Dermis microvascular lymphatic vessel endothelial cell (primary cell): Measurements from ENCODE around the gene PRDM16. TPM values are rescaled to one million over a fixed set of nuclear protein-coding genes. Genes with fewer than 3 reads are reported as not detected.

Source experiments
- DNase-seq, 2 donors: peaks; one replicate each; pipeline versions ENCODE4 v3.0.0 to v3.0.0-alpha.2; 2010; ENCODE audit warnings: low read depth in 2 of 2
- total RNA-seq: library from RNA; depleted of rRNA; stranded (reverse); fragments of >200 nt; gene quantifications from 2 replicates; pipeline ENCODE4 v1.2.1, GENCODE V29; 2014

The PRDM16 gene
- total RNA-seq, 1 donor from 2014 or later: not detected

DNA sequence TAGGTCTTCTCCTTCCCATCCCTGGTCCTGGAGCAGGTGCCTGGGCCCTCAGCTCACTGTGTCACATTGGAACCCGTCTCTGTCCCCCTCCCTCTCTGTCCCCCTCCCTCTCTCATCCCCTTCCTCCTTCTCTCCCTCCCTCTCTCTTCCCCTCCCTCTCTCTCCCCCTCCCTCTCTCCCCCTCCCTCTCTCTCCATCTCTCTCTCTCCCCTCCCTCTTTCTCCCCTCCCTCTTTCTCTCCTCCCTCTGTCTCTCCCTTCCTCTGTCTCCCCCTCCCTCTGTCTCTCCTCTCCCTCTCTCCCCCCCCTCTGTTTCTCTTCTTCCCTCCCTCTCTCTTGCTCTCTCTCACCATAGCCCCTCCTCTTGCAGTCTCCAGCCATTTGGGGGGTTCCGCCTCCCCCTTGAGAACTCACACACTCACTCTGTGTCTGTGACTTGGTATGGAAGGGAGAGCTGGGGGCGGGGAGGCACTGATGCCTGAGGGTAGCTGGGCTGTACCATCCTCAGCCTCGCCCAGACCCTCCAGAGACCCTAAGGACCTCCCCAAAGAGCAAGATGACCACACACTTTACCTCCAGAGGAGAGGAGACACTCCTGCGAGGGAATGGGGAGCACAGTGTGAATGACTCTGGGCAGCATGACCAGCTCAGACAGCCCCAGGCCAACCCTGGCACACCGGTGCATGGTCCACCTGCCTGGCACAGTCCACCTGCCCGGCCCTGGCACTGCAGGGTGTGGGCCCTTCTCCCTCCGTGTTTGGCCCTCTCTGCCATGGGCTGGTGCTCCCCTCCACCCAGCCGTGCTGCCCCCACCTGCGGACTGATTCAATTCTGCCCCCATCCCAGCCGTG, 282.7 kb downstream of the PRDM16 start:
- no peak for DNase-seq

DNA sequence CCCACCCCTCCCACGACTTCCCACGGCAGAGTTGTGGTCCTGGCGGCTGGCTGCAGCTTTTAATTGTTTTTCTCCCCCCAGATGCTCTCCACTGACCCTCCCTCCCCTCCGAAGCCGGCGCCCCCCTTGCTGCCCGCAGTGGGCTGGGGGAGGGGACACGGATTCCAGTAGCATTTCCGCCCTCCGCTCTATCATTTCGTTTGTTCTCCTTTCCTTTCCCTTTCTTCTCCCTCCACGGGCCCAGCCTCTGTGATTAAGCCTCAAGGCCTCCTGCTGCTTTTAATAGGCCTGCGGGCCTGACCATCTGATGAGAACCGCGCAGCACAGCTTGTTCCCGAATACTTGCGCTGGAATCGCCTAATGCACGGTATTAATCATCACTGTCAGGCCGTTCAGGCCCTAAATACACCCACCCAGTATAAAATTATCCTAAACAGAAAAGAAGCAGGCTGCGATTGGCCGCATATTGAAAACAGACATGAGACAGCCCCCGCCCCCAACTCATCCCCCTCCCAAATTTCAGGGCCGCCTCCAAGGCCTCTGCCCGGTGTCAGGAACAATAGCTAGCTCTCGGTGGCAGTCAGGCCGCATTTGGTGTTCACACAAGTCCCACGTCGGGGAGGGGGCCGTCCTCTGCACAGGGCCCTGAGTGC, 283.4 kb downstream of the PRDM16 start:
- DNase-seq: no peak

DNA sequence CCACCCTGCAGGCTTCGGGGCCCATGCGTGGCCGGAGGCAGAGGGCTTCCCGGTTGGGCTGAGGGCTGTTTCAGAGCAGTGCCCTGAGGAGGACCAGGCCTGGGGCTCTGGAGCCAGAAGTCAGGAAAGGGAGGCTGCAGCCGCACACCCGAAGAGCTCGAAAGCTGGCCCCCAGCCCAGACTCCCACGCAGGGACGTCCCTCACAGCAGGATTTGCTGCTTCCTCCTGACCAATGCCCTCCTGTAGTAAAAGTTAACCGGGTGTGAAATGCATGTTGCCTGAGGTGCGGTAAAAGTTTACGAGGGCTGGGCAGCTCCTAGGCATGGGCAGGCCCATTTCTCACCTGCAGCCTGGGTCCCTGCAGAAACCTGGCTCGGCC, 283.9 kb downstream of the PRDM16 start:
- no peak for DNase-seq

DNA sequence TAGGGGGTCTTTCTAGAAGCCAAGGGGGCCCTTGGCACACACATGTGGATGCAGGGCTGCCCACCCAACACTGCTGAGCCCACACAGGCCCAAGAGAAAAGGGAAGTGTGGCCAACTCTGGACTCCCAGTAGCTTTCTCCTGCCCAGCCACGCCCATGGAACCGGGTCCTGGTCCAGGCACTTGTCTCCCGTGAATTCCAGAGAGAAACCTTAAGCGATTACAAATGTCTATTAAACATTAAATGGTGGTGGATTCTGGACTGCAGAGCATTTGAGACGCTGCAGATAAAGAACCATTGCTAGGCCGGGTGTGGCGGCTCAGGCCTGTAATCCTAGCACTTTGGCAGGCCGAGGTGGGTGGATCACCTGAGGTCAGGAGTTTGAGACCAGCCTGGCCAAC, 284.9 kb downstream of the PRDM16 start:
- DNase-seq: no peak

DNA sequence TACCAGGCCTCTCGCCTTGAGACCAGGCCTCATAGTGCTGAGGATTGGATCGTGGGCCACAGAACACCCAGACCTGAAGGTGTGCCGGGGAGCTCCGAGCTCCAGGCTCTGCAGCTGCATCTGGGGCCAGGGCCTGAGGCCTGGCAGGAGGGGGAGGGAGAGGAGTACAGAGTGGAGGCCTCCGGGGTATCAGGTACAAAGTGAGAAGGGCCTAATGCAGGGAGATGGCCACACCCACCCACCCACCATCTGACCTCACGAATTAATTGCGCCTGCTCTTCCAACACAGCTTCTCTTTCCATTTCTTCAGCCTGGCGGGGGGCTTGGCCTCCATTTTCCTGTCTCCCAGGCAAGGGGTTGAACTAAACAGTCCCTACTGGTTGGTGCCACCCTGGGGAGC, 286.1 kb downstream of the PRDM16 start:
- DNase-seq: no peak

DNA sequence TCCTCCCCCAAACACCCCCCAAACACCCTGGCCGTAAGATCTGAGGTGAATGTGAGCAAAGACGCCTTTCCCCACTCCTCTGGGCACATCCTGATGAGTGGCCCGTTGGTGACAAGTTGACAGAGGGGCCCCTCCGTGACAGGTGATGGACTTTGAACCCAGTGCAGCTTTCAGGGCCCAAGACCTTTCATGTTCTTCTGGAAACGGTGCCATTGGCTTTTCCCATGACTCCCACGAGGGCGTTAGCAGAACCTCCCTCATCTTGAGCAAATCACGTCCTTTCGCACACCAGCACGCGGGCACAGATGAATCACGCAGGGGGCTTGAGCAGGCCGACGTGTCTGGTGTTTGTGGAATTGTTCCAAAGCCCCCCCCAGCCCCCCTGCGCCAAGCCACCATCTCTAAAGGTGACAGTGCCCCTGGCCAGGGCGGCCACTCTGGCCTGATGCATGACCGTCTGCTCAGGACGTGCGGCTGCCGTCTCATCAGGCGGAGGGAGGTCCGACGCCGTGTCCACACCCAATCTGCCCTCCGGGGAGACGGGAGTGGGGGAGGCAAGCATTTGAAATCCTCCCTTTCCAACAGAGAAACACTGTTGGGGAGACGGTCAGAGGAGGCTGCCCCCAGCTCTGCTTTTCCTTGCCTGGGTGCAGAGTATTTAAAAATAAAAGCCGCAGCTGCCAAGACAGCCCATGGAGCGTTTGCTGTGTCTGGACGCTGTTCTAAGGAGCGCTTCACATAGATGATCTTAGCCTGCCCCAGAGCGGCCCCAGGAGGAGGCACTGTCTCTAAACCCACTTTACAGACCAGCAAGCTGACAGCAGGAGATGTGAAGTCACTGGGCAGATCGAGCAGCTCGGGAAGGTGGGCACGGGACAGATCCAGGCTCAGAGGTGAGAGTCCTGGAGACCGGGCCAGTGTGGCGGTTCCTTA, 287.2 kb downstream of the PRDM16 start:
- no peak for DNase-seq

DNA sequence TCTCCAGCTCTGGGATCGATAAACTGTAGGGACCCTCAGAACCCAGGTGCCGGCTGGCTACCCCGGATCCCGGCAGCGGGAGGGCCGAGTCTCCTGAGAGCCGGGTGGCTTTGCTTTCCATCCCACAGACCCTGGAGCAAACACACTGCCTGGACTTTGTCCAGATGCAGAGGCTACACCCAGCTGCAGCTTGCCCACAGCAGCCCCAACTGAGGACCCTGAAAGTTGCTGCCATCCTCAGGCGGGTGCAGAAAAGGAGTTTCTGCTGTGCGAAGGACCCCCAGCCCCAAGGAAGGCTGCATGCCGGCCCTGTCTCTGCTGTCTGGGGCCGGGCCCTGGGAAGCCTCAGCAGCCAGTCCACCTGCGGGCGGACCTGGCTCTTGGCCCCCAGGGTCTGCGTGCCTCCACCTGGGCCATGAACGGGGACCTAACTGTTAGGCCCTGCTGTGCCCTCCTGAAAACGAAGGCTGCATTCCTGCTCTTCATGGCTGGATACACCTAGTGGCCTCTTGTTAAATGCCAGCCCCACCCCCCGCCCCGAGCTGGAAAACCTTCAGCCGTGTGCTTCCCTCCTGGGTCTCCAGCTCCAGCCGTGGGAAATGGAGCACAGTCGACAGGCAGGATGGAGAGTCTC, 287.9 kb downstream of the PRDM16 start:
- no peak for DNase-seq

DNA sequence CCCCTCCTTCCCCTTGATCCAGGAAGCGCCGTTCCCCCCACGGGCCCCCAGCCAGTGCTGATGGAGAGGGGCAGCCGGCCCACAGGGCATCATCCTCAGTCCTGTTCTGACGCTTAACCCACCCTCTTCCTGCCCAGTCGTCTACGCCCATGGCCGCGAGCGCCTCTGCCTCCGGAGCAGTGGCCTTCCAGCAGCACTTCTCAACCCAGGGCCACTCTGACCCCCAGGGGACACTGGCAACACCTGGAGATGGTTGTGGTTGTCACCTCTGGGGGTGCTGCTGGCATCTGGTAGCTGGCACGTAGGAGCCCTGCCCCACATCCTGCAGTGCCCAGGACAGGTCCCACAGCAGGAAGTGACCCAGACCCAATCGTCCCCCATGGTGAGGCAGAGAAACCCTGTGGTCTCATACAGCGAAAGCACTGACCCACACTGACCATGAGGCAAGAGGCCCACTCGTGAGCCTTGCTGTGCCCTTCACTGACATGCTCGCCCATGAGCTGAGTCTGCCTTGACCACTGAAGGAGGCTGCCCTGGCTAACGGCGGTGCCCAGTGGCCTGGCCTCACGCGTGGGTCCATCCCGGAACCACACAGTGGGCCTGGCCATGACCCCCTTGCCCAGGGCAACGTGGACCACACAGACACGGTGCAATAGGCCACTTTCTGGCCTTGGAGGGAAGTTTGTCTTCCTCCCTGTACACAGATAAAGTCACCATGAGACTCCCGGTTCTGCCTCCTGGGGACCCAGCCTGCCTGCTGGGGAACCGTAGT, 288.7 kb downstream of the PRDM16 start:
- no peak for DNase-seq

DNA sequence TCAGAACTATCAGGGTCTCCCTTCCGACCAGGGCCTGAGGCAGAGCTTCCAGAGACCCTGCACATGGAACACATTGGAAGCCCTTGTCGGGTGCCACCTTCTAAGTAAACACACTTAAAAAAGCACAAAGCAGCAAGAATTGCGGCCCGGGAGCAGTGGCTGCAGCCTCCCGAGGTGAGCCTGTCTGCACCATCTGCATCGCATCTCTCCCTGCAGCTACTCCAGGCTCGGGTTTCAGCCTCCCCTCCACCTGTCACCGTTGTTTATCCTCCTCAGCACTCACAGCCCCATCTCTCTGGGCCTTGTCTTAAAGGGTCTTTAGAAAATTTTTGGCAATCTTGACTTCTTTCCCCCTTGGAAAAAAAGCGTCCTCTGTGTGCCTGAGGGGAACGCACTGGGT, 290.3 kb downstream of the PRDM16 start:
- no peak for DNase-seq

DNA sequence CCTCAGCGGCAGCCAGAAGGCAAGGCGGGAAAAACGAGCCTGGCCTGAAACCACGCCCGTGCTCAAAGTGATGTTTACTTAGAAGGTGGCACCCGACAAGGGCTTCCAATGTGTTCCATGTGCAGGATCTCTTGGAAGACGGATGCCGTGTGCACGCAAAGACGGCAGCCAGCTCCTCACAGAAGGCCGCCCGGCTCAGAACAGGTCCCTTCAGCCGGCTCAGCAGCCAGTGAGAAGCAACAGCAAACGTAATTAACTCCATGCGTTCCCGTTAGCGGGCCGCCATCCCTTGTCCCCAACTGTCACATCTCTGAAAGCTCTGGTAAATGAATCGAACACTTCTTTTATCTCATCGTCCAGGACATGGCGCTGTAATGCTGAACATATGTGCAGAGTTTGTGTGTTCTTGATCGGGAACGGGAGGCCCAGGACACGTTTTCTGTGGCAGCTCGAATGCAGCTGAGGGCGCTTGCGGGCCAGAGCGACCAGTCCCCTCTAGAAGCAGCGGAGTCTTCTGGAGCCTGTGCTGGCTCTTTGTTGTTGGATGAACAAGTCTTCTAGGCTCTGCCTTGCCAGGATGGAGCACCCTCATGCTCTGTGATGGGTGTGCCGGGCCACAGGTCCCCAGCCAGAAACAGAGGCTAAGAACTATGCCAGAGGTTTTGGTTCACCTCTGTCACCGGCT, 290.9 kb downstream of the PRDM16 start:
- no peak for DNase-seq

DNA sequence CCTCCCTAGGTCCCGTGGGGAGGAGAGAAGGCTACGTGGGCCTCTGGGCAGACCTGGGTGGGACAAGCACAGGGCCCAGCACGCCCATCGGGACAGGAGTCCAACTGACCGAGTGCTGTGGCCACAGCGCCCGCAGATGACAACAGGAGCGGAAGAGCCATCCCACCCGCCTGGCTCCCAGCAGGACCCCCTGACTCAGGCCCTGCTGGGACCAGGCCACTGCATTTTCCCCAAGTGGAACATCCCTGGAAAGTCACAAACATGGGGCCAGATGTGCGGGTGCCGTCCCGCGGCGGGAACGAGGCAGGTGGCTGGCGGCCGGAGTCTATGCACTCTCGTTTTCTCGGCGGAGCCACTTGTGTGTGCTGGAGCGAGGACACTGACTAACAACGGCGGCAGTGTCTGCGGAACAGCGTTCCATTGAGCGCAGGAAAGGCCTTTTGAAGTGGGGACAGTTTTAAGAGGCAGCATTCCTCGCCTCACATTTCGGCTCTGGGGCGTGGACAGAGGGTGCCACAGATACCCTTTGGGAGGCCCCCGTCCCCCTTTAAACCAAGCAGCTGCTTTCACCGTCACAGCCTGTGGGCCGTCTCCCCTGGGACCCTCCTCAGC, 291.7 kb downstream of the PRDM16 start:
- no peak for DNase-seq

DNA sequence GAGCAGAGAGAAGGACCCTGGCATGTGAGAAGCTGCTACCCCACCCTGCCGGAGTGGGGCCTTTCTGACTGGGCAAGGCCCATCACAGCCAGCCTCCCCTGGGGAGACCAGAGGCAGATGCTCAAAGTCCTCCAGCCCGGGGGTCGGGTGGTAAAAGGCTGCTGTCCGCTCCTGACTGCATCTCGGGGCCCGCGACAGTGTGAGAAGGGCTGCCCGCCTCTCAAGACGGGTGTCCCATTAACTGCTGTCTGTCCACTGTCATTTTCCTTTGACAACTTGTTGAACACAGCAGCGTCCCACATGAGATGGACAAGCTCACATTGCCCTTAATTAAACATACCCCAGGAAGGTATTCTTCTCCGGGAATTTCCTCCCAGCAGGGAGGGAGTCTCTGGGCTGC, 294.0 kb downstream of the PRDM16 start:
- DNase-seq: no peak

DNA sequence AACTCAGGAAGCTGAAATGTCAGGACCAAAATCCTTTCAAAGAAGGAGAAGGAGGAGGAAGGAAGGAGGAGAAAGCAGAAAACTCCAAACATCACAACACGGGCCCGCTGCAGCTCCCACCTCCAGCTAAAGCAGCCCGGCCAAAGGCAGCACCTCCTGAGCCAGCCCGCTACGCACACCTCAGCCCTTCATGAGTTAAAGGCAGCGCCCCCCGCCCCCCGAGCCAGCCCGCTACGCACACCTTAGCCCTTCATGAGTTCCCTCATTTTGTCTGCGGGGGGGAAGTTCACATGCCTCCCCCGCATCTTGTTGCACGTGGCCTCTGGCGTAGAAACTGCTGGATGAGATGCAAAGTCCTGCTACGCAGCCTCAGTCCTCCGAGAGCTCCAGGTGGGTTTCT, 294.8 kb downstream of the PRDM16 start:
- no peak for DNase-seq

DNA sequence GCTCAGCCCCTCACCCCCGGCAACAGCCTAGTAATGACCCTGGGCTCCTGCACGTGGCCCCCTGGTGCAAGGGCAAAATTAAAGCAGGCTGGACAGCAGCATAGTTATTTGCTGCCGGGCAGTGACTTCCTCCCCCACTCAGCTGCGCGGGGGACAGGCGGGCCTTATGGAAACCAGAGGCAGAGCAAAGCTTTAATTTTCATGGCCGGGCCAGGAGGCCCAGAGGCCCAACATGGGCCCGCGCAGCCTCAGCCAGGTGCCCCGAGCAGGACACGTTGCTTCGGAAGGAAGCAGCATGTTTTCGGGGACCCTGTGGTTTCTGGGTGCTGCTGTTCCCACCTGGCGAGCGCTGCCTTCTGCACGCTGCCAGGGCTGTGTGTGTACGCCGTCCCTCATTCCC, 295.5 kb downstream of the PRDM16 start:
- no peak for DNase-seq

DNA sequence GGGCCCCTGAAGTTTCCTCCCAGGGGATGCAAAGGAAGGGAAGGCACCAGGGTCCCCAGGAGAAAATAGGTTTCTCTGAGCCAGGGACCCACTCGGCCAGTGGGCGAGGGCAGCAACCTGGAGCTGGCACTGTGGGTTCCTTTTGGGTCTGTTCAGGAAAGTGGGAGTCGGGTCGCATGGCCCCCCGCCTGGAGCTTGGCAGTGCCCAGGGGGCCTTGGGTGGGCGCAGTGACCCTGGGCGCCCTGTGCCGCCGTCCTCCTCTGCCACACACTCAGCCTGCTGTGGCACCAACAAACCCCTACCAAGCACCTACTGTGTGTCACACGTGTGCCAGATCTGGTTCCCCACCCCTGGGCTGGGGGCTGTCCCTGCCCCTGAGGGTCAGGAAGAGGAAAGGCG, 296.0 kb downstream of the PRDM16 start:
- no peak for DNase-seq

DNA sequence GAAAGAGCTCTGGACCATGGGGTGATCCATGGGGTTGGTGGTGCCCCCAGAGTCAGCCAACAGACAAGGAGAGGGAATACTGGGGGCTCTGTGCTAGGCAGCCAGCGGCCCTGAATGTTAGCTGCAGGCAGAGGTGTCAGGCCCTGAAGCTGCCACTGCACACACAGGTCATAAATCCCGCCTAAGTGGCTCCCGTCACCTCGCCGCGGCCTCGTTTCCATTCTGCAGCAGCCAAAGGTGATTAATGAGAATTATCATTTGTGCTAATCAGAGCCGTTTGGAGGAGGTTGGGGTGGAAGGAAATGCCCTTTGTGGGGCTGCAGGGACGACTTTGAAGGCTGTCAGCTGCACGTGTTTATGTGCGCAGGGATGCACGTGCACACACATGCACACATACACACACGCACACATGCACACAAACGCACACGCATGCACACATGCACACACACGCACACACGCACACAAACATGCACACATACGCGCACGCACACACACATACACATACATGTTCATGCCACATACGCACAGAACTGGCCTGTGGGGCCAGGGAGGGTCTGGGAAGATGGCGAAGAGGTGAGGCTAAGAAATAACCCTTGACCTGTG, 296.6 kb downstream of the PRDM16 start:
- no peak for DNase-seq

DNA sequence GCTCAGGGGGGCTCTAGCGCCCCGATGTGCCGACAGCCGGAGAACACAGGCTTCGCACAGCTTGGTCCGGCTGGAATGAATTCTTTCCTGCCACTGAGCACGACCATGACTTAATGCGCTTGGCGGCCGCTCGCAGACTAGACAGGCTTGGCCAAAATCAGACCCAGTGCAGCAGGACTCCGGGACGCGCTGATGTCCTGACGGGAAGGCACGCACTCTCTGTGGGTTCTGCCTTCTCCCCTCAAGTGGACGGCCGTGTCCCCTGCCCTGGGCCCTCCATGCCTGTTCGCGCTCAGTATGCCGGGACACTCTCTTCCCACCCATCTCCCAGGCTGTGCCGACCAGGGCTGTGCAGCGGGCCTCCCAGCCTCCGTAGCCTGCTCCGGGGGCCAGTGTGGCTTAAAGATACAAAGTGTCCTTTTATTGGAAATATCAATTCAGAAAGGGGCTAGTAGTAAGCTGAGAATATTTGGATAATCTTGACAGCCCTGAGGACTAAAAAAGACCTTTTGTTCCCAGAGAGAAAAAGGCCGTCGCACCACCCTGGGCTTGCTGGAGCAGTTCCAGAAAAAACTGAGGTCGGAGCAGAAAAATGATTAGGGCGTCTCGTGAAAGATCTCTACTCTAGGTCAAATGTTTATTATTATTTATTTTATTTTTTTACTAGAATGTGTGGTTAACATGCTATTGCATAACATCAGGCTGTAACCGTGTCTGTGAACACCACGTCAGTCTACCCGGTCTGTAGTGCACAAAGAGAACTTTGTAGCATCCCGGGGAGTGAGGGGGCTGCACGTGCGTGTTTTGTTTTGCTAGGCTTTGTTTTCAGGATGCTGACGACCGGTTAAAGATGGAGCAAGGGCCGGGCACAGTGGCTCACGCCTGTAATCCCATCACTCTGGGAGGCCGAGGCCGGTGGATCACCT, 297.4 kb downstream of the PRDM16 start:
- no peak for DNase-seq

DNA sequence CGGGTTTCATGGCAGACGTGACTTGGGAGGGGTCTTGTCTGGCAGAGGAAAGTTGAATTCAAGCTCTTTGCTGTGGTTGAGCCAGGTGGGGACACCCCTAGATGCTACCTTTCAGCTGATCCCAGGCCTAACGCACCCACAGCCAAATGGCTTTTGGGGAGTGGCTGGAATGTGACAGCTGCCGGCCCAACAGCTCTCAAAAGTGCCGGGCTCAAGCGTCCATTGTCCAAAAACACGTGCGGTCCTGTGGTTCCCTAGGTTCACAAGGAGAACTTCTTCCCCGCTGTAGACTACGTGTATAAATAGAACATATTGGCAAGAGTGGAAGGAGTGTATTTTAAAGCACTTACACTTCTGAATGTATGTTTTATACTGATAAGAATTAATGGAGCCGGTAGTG, 298.4 kb downstream of the PRDM16 start:
- DNase-seq: no peak
